Ramos (cell line): Measurements from ENCODE around the gene SCUBE1.
"Not testable (repeated sequence)": the region's sequence is repeated elsewhere in the genome, so short reads cannot be mapped to it uniquely, and the experiment has no call there.

Source experiments
- in situ Hi-C: fragments of 300-500 bp; cut with MboI; formaldehyde crosslinking; loops from one replicate; pipeline ENCODE4 v1.14.3; 2022; ENCODE audit warnings: low sequenced_read_pairs; ENCODE audit not compliant: unreplicated experiment

The SCUBE1 gene

GRCh38 chr22:43363315-43364168 lies 20.4 kb upstream of the SCUBE1 start:
- in situ Hi-C loops = no loop called here

GRCh38 chr22:43360576-43360975 lies 17.4 kb upstream of the SCUBE1 start:
- in situ Hi-C loops = no loop called here

GRCh38 chr22:43356881-43357280 lies 13.7 kb upstream of the SCUBE1 start:
- in situ Hi-C loops = no loop called here

GRCh38 chr22:43355688-43356087 lies 12.5 kb upstream of the SCUBE1 start:
- in situ Hi-C loops = not testable (repeated sequence)

GRCh38 chr22:43351966-43352345 lies 8.8 kb upstream of the SCUBE1 start:
- in situ Hi-C loops = no loop called here

- in situ Hi-C loops = no loop called here
Observed at GRCh38 chr22:43349636-43350035, 6.5 kb upstream of the SCUBE1 start.

- in situ Hi-C loops = no loop called here
Observed at GRCh38 chr22:43346521-43346929, 3.4 kb upstream of the SCUBE1 start.

GRCh38 chr22:43345761-43346301 lies 2.7 kb upstream of the SCUBE1 start:
- in situ Hi-C loops = no loop called here

GRCh38 chr22:43345356-43345755 lies 2.2 kb upstream of the SCUBE1 start:
- in situ Hi-C loops = no loop called here

GRCh38 chr22:43344520-43344787 lies 1.3 kb upstream of the SCUBE1 start:
- in situ Hi-C loops = no loop called here

GRCh38 chr22:43343670-43344519 lies 723 bp upstream of the SCUBE1 start:
- in situ Hi-C loops = no loop called here

- in situ Hi-C loops = no loop called here
Observed at GRCh38 chr22:43342347-43343261, 568 bp downstream of the SCUBE1 start.

- in situ Hi-C loops = no loop called here
Observed at GRCh38 chr22:43341565-43341964, 1.6 kb downstream of the SCUBE1 start.

GRCh38 chr22:43338766-43339345 lies 4.3 kb downstream of the SCUBE1 start:
- in situ Hi-C loops = no loop called here

- in situ Hi-C loops = no loop called here
Observed at GRCh38 chr22:43337946-43338345, 5.2 kb downstream of the SCUBE1 start.

GRCh38 chr22:43337385-43337784 lies 5.8 kb downstream of the SCUBE1 start:
- in situ Hi-C loops = no loop called here

- in situ Hi-C loops = no loop called here
Observed at GRCh38 chr22:43334378-43334777, 8.8 kb downstream of the SCUBE1 start.

- in situ Hi-C loops = no loop called here
Observed at GRCh38 chr22:43333978-43334377, 9.2 kb downstream of the SCUBE1 start.

GRCh38 chr22:43333156-43333555 lies 10.0 kb downstream of the SCUBE1 start:
- in situ Hi-C loops = no loop called here

- in situ Hi-C loops = no loop called here
Observed at GRCh38 chr22:43331698-43332097, 11.5 kb downstream of the SCUBE1 start.
